GM21515 (cell line): Measurements from ENCODE around the gene CYP4F22.
"Not testable (repeated sequence)": the region's sequence is repeated elsewhere in the genome, so short reads cannot be mapped to it uniquely, and the experiment has no call there.

Source experiments
- ATAC-seq: cut with Tn5 transposase; IDR thresholded peaks from one replicate; pipeline ENCODE4 v1.9.1; 2021; ENCODE audit not compliant: unreplicated experiment

CYP4F22 gene

GRCh38 chr19:15508035-15508710 lies at the start of gene CYP4F22:
CYP4F22 (plus strand) TSS chr19:15508525; CDS start chr19:15525337, 16,812 bp downstream.
- no peak for ATAC-seq

GRCh38 chr19:15461694-15462093 lies 46.6 kb upstream of the CYP4F22 start:
- no peak for ATAC-seq

DNA sequence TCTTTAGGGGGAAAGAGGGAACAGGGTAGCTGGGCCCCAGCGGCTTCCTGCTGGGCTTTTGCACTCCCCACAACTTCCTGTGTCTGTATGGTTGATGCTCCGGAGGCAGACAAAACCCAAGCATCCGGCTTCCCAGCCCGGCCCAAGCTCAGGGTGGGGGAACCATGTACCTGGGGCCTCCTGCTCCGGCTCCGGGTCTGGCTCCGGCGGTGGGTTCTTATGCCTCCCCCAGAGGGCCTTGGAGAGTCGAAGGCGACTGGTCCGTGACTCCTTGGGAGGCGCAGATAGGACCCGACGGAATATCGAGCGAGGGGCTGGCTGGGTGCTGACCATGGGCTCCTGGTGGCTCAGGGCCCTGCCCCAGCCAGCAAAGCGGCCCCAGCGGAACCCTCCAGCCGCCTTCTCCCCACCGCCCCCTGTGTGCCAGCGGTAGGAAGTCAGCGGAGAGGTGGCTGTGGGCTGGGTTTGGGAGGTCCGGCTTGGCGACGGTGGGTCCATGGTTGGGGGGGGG lies 44.4 kb upstream of the CYP4F22 start:
- ATAC-seq = peak; percentile 45

DNA sequence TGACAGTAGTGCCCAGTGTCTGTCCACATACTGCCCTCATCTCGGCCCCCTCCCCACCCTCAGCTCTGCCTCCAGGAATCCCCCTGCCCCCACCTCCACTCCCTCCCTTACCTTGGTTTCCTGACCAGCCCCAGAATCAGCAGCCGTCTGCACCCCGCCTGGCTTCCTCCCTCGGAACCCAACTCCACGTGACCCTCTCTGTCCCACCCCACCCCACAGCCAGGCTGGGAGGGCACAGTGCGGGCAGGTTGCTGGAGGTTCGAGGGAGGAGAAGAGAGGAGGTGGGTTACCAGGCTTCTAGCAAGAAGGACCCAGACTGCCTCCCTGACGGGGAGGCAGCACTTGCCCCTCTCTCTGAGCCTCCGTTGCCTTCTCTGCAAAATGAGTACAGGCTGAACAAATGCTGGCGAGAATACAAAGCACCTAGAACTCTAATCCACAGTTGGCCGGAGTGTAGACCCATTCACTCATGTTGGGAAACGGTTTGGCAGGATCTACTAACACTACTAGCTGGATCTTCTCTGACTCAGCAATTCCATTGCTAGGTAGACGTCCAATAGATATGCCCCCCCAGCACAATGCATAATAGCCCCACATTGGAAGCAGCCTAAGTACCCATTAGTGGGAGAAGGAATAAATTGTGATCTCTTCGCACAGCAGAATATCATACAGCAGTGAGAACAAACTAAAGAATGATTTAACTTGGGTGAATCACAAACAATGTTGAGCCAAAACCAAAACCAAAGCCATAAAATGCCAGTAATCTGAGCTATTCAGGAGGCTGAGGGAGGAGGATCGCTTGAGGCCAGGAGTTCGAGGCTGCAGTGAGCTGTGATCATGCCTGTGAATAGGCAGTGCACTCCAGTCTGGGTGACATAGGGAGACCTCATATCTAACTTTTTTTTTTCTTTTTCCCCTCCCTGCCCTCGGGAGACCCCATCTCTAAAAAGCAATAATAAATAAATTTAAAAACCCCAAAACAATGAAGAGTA lies 43.6 kb upstream of the CYP4F22 start, which contains the start of gene RASAL3:
TSS of gene RASAL3 (minus strand) at position 151 of the 992 bp plus-strand sequence. CDS start 186 bp downstream, outside the sequence.
- ATAC-seq = peak; percentile 43

- no peak for ATAC-seq
These were observed 41.2 kb upstream of the CYP4F22 start for GRCh38 chr19:15466851-15467733.

GRCh38 chr19:15467734-15468214 lies 40.6 kb upstream of the CYP4F22 start:
- no peak for ATAC-seq

DNA sequence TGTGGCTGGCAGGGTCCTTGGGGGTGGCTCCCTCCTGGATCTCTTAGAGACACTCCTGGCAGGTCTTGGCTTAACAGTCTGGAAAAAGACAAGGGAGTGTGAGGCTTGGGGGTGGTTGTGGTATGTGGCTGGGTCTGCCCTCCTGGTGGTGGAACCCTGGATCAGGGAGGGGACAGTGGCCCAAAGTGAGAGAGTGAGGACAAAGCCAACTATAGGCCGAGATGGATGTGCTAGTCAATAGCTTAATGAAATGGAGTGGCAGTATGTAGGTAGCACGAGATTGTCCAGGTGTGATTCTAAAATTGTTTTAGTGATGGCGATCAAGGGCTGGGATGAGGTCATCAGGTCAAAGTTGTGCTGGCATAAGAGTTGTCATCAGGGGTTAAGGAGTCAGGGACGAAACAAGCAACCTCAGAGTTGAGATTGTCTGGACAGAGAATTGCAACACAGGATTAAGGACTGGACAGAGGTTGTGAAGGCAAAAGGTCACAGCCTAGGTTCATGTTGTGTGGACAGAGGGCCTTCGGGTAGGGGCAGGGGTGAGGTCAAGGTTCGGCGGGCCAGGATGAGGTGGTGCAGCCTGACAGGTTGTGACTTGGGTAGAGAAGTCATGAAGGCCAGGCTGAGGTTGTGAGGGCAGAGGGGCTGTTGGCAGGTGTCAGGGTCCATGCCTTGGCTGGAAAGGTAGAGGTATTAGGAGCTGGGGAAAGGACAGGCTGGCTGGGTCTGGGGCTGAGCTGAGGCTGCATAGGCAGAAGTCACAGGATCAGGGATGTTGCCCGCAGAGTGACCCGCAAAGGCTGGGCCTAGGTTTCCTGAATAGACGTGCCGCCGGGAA lies 39.4 kb upstream of the CYP4F22 start:
- no peak for ATAC-seq

GRCh38 chr19:15469513-15470297 lies 38.6 kb upstream of the CYP4F22 start:
- ATAC-seq = no peak

DNA sequence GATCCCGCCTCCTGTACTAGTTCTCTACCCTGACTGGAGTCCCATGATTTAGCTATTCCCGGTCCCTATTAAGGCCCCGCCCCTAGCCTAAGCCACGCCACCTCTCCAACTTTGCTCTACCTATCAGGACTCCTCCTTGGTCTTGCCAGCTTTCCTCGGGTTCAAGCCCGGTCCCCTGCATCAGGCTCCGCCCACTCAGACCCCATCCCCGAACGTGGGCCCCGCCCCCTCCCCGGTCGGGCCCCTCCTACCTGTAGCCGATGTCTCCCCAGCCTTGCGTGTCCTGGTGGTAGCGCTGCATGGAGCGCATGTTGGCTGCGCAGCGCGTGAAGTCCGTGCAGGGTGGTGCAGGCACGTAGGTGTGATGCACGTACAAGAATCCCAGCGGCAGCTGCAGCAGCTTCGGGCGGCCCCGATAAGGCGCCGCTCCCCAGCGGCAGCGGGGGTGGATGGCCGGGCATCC lies 36.7 kb upstream of the CYP4F22 start:
- no peak for ATAC-seq

DNA sequence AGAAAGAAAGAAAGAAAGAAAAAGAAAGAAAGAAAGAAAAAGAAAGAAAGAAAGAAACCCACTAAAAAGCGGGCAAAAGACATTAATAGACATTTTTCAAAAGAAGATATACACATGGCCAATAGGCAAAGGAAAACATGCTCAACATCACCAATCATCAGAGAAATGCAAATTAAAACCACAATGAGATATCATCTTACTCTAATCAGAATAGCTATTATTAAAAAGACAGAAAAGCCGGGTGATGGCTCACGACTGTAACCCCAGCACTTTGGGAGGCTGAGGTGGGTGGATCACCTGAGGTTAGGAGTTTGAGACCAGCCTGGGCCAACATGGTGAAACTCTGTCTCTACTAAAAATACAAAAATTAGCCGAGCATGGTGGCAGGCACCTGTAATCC lies 34.5 kb upstream of the CYP4F22 start:
- not testable (repeated sequence) for ATAC-seq

GRCh38 chr19:15475169-15475568 lies 33.2 kb upstream of the CYP4F22 start:
- ATAC-seq = no peak

DNA sequence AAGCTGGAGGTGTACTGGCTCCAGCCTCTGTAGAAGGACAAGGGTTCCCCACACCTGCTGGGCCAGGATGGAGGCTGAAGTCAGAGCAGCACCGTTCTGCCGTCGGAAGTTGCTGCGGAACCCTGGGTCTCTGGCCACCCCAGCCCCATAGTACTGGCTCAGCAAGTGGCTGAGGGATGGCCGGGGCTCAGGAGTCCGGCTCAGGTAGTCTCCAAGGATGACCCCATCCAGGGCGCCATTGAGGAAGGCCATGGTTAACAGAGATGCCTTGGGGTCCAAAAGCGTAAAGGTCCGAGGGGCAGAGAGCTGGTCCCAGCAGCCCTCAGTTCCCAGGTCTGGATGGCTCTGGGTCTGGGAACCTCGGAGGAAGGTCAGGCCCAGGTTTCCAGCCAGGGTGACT lies 32.7 kb upstream of the CYP4F22 start:
- no peak for ATAC-seq

DNA sequence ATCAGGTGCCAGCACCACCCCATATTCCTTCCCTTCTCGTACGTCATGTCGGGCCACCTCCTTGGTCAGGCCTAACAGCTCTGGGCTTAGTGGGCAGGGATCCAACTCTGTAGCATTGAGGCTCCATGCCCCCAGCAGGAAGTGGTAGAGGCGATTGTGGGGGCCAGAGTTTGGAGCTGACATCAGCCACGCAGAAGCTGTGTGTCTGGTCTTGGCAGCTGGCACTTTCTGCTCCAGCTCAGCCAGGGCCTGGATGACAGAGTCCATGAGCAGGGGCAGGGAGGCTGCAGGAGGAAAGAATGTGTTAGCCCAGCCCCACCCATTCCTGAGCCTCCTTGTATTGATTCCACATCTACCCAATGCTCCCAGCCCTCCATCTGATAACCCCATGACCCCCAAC lies 32.0 kb upstream of the CYP4F22 start:
- ATAC-seq = no peak

DNA sequence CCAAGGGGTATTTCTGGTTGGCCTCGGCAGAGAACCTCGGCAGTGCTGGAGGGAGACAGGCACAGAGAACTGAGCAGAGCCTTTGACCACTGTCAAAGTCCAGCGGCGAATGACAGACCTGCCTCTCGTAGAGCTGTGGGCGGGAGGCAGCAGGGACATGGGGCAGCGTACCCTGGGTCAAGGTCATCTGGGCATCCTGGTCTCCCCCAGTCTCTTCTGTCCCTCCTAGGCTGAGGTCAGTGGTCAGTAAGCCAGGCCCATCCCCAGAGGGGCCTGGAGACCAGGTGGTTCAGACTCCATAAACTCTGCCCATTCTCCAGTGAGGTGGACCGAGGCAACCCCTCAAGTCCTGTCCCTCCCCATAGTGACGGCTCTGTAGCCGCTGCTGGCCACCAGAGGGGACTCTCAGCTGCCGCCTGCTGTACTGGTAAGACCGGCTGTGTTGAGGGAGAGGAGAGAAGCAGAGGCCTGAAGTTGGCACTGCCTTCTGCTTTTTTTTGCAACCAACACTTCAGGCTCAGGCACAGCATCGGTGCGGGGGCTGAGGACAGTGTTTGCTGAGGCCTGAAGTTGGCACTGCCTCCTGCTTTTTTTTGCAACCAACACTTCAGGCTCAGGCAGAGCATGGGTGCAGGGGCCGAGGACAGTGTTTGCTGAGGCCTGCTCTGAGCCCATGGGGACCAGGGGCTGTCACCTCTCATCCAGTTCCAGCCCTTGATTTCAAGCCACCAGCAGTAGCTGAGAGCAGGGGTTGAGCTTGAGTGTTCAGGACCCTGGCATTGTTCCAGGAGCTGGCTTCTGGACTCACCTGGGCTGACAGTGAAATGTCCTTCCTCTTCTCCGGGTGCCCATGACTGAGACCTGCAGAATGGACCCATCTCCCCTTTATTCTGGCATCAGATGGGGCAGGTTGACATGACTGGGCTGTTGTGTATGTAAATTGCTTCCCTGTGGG lies 28.7 kb upstream of the CYP4F22 start, which contains the start of gene PGLYRP2:
TSS of gene PGLYRP2 (minus strand) at position 111 of the 955 bp plus-strand sequence. CDS start 130 bp downstream, outside the sequence.
- ATAC-seq = no peak

GRCh38 chr19:15480996-15481395 lies 27.3 kb upstream of the CYP4F22 start:
- not testable (repeated sequence) for ATAC-seq

DNA sequence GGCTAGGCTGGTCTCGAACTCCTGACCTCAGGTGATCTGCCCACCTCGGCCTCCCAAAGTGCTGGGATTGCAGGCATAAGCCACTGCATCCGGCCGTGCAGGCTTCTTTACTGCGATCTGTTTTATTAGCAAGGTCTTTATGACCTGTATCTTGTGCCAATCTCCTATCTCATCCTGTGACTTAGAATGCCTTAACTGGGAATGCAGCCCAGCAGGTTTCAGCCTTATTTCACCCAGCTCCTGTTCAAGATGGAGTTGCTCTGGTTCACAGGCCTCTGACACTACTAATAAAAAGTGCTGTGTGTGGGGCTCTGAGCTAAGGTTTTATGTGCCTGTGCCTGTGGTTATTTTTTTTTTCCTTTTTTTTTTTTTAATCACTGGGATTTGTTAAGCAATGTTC lies 22.6 kb upstream of the CYP4F22 start:
- not testable (repeated sequence) for ATAC-seq

- ATAC-seq = no peak
These were observed 21.3 kb upstream of the CYP4F22 start for GRCh38 chr19:15487038-15487437.
